Panc1 (cell line): ENCODE measurements around the gene INAVA.
"Not testable (repeated sequence)": the region's sequence is repeated elsewhere in the genome, so short reads cannot be mapped to it uniquely, and the experiment has no call there.

Experiments
- POLR2AphosphoS5 ChIP-seq: IDR thresholded peaks from 2 replicates; pipeline ENCODE4 v1.6.1; 2012; ENCODE audit warnings: mild to moderate bottlenecking, low read depth, low read length, moderate library complexity
- REST ChIP-seq, 2 experiments: IDR thresholded peaks; 2 replicates each; pipeline ENCODE4 v1.6.1; 2011 to 2012; ENCODE audit warnings: low read depth in 2 of 2, control low read depth in 1 of 2, low read length in 1 of 2, mild to moderate bottlenecking in 1 of 2, moderate library complexity in 1 of 2; ENCODE audit not compliant: insufficient read depth in 1 of 2
- SIN3A ChIP-seq: IDR thresholded peaks from 2 replicates; pipeline ENCODE4 v1.6.1; 2012; ENCODE audit warnings: low read depth, mild to moderate bottlenecking, low read length, moderate library complexity, borderline replicate concordance; ENCODE audit not compliant: insufficient read depth
- TCF7L2 ChIP-seq: IDR thresholded peaks from 2 replicates; pipeline ENCODE4 v1.6.1; 2011; ENCODE audit warnings: mild to moderate bottlenecking, low read depth, low read length, inconsistent platforms
- TF ChIP-seq, protein P1 (sequence below): fragments of 450-650 bp; IDR thresholded peaks from 2 replicates; pipeline ENCODE4 v1.5.1; 2017; ENCODE audit warnings: mild to moderate bottlenecking

DNA sequence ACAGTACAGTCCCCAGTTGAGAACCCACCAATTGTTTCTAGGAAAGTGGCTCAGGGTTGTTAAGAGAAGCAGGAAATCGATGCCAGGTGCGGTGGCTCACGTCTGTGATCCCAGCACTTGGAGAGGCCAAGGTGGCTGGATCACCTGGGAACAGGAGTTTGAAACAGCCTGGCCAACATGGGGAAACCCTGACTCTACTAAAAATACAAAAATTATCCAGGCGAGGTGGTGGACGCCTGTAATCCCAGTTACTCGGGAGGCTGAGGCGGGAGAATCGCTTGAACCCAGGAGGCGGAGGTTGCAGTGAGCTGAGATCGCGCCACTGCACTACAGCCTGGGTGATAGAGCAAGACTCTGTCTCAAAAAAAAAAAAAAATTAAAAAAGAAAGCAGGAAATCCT, 67.5 kb downstream of the INAVA start:
- TF ChIP-seq, protein P1, sequence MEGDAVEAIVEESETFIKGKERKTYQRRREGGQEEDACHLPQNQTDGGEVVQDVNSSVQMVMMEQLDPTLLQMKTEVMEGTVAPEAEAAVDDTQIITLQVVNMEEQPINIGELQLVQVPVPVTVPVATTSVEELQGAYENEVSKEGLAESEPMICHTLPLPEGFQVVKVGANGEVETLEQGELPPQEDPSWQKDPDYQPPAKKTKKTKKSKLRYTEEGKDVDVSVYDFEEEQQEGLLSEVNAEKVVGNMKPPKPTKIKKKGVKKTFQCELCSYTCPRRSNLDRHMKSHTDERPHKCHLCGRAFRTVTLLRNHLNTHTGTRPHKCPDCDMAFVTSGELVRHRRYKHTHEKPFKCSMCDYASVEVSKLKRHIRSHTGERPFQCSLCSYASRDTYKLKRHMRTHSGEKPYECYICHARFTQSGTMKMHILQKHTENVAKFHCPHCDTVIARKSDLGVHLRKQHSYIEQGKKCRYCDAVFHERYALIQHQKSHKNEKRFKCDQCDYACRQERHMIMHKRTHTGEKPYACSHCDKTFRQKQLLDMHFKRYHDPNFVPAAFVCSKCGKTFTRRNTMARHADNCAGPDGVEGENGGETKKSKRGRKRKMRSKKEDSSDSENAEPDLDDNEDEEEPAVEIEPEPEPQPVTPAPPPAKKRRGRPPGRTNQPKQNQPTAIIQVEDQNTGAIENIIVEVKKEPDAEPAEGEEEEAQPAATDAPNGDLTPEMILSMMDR = not testable (repeated sequence)
- not testable (repeated sequence) for TF ChIP-seq SIN3A; TCF7L2; REST (IDR thresholded peaks at IDR 0.05; ENCODE audit: insufficient read depth in 1 of 2, low read depth in 2 of 2, low read length in 1 of 2); POLR2AphosphoS5
